Measurements from ENCODE around the gene ZNF584. TPM values are rescaled to one million over a fixed set of nuclear protein-coding genes. Genes with fewer than 3 reads are reported as not detected.
"Not testable (repeated sequence)": the region's sequence is repeated elsewhere in the genome, so short reads cannot be mapped to it uniquely, and the experiment has no call there.

Gene ZNF584
- total RNA-seq, 1 donor from 2014 or later, result 8.2 TPM

DNA sequence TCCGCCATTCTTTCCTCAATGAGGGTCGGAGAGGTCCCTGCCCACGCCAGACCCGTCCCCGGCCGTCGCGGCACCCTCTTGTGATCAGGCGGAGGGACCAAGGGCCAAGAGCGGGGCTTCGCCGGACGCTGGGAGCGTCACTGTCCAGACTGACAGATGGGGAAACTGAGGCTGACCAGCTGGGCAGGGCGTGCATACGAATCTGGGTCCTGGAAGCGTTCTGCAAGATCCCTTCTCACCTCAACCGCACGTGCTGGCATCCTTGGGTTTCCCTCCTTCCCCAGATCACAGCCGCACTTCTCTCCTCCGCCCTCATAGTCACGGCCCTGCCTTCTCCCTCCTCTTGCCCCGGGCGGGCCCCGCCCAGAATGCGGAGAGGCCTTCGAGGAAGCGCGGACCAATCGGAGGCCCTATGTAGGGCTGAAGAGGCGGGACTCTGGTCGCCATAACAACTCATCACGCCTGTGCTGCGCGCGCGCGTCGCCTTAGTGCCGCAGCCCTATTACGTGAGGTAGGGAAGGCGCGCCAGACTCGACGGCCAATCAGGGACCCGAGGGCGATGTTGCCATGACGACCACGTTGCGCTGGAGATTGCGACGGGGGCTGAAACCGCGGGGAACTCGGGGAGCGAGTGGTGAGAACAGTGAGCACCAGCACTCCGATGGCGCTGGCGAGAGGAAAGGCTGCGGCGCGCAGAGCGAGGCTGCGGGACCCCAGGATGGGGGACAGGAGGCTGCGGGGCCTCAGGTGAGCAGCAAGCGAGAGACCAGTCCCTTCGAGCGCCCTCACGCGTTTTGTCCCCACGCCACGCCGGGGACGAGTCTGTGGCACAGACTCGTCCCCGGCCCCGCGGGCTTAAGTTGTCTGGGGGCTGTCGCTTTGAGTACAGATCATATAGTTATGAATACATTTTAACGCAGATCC lies 7.3 kb upstream of the ZNF584 start:
- no peak for FAIRE-seq
- TF ChIP-seq, protein P1, sequence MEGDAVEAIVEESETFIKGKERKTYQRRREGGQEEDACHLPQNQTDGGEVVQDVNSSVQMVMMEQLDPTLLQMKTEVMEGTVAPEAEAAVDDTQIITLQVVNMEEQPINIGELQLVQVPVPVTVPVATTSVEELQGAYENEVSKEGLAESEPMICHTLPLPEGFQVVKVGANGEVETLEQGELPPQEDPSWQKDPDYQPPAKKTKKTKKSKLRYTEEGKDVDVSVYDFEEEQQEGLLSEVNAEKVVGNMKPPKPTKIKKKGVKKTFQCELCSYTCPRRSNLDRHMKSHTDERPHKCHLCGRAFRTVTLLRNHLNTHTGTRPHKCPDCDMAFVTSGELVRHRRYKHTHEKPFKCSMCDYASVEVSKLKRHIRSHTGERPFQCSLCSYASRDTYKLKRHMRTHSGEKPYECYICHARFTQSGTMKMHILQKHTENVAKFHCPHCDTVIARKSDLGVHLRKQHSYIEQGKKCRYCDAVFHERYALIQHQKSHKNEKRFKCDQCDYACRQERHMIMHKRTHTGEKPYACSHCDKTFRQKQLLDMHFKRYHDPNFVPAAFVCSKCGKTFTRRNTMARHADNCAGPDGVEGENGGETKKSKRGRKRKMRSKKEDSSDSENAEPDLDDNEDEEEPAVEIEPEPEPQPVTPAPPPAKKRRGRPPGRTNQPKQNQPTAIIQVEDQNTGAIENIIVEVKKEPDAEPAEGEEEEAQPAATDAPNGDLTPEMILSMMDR (IDR thresholded peaks at IDR 0.05; ENCODE audit: insufficient read depth, low read length, severe bottlenecking), result peak; percentile 16
- no peaks in the 10 kb centered on the region for H3K36me3 ChIP-seq (ENCODE audit: control insufficient read depth, insufficient read depth, low read length)

DNA sequence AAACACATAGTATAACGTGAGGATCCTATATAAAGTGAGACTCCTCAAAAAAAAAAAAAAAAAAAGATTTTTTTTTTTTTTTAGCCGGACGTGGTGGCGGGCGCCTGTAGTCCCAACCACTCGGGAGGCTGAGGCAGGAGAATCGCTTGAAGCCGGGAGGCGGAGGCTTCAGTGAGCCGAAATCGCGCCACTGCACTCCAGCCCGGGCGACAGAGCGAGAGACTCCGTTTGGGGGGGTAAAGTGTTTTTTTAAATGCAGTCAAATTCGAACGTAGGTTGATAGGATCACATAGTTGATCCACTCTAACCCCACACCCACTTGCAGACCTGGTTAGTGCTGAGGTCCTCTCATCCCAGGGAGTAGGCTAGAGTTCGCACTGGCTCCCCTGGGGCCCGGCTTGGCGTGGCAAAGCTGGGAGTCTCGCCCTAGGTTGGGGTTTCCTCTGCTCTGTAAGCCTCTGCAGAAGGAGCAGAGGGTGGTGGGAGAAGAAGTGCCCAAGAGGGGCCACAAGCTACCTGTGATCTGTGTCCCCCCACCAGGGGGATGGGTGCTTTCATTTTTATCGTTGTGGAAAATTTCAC lies 6.5 kb upstream of the ZNF584 start:
- Histone ChIP-seq H3K27me3 (ENCODE audit: control insufficient read depth, insufficient read depth, low read length) (no peaks in the 10 kb centered on the region), H3K4me3 (ENCODE audit: low read depth, low read length) (peak overlapping the region; percentile 68), H3K36me3 (ENCODE audit: control insufficient read depth, insufficient read depth, low read length) (no peaks in the 10 kb centered on the region)
- DNase-seq (ENCODE audit: low read depth), result no peak
- TF ChIP-seq, protein P1 (IDR thresholded peaks at IDR 0.05; ENCODE audit: insufficient read depth, low read length, severe bottlenecking), result no peak
- FAIRE-seq, result no peak

More for the DNA sequence above, 7.3 kb upstream of the ZNF584 start:
- Histone ChIP-seq H3K27me3 (ENCODE audit: control insufficient read depth, insufficient read depth, low read length) (no peaks in the 10 kb centered on the region), H3K4me3 (ENCODE audit: low read depth, low read length) (peak overlapping the region; percentile 68)
- peak; percentile 98 for DNase-seq (ENCODE audit: low read depth)

DNA sequence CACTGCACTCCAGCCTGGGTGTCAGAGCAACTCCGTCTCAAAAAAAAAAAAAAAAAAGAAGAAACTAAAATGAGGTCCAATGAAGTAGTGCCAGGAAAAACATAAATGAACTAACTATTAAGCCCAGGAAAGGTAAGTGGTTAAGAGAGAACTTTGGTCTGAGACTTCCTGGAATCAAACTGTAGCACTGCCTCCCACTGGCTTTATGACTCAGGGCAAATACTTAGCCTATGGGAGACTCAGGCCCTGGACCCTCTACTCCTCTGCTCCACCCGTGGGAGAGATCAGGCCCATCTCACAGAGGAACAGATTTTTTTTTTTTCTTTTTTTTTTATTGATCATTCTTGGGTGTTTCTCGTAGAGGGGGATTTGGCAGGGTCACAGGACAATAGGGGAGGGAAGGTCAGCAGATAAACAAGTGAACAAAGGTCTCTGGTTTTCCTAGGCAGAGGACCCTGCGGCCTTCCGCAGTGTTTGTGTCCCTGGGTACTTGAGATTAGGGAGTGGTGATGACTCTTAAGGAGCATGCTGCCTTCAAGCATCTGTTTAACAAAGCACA lies 4.5 kb upstream of the ZNF584 start:
- not testable (repeated sequence) for H3K27me3 ChIP-seq (ENCODE audit: control insufficient read depth, insufficient read depth, low read length); DNase-seq (ENCODE audit: low read depth); H3K36me3 ChIP-seq (ENCODE audit: control insufficient read depth, insufficient read depth, low read length); FAIRE-seq; H3K4me3 ChIP-seq (ENCODE audit: low read depth, low read length)

DNA sequence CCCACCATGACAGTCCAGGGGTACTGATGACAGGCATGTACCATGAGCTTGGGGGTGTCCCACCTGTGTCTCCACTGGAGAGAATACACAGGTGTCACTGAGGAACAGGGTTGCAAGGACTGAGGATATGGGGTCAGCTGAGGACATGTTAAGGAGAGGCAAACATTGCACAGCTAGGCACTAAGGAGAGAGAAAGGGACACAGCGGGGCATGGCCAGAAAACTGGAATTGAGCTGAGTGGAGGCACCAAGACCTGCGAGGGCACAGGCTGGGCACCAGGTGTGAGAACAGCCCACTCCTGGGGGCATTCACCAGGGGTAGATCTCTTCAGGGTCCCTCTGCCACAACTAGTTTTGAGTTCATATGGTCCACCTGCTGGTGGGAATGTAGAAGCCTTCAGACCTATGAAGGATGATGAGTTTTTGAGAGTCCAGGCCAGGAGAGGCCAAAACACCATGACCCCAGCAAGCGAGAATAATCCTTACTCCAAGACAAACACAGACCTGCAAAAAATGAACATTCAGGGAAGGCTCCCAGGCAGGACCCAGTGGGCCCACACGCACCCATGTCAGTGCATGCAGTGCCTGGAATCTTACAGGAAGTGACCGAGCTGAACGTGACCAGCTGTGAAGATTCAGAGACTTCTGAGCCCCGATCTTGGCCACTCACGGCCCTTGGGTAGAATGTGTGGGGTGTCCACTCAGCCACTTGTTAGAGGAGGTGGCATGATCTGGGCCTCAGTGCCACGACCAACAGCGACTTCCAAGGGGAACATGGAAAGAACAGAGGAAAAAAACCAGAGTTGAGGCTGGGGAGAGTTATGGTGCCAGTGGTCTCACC lies 1.4 kb upstream of the ZNF584 start:
- Histone ChIP-seq H3K36me3 (ENCODE audit: control insufficient read depth, insufficient read depth, low read length) (no peaks in the 10 kb centered on the region), H3K27me3 (ENCODE audit: control insufficient read depth, insufficient read depth, low read length) (no peaks in the 10 kb centered on the region), H3K4me3 (ENCODE audit: low read depth, low read length) (peak overlapping the region; percentile 98)
- peak; percentile 33 for DNase-seq (ENCODE audit: low read depth)
- FAIRE-seq, result no peak
- TF ChIP-seq, protein P1 (IDR thresholded peaks at IDR 0.05; ENCODE audit: insufficient read depth, low read length, severe bottlenecking), result peak; percentile 61

DNA sequence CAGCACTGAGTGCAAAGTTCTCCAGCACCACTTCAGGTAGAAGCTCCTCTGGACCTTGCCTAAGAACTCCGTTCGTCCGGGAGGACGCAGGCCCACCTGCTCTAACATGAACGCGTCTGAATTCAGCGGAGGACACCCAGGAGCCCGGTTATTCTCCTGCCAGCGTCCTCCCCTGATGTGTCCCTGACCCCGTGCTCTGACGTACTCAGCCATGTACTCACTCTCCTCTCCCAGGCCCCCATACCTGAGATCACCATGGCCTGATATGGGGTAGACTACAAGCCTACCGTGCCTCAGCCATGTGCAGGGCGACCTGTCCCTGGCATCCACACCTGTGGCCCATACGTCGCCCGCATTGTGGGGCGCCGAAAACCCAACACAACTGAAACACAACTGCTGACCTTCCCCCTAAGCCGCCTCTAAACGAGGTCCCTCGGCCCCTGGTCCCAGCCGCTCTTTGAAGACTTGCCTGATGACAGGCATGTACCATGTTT lies 744 bp upstream of the ZNF584 start:
- Histone ChIP-seq H3K4me3 (ENCODE audit: low read depth, low read length) (peak overlapping the region; percentile 98), H3K27me3 (ENCODE audit: control insufficient read depth, insufficient read depth, low read length) (no peaks in the 10 kb centered on the region), H3K36me3 (ENCODE audit: control insufficient read depth, insufficient read depth, low read length) (no peaks in the 10 kb centered on the region)
- DNase-seq (ENCODE audit: low read depth) (no peak), FAIRE-seq (no peak)
- TF ChIP-seq, protein P1 (IDR thresholded peaks at IDR 0.05; ENCODE audit: insufficient read depth, low read length, severe bottlenecking), result no peak
